HEK293 (cell line): ENCODE measurements around the gene STAG3.
"Not testable (repeated sequence)": the region's sequence is repeated elsewhere in the genome, so short reads cannot be mapped to it uniquely, and the experiment has no call there.

ENCODE experiments used
- CTCF ChIA-PET: fragments of 350-600 bp; formaldehyde crosslinking; extraction: SDS; loops from one replicate; lab custom pipeline; 2021; ENCODE audit warnings: antibody characterized with exemption; lab: Yijun Ruan, JAX
- POLR2A ChIA-PET: fragments of 300-600 bp; formaldehyde crosslinking; extraction: SDS; loops from one replicate; lab custom pipeline; 2020; ENCODE audit warnings: antibody characterized with exemption, inconsistent platforms; lab: Yijun Ruan, JAX
- H3K27ac ChIP-seq: fragments of 200-500 bp; sonication (Bioruptor generic); 2 replicates; pipeline ENCODE4 v1.5.1; 2014; ENCODE audit warnings: low read depth, low read length, control low read depth, inconsistent platforms; ENCODE audit errors: extremely low read depth
- H3K36me3 ChIP-seq, 2 experiments: fragments of 200-500 bp in 1 of 2; sonication (Bioruptor generic) in 1 of 2; 1 replicate in 1 of 2; 2 replicates in 1 of 2; pipeline ENCODE4 v1.5.1; 2014 to 2017; ENCODE audit warnings: inconsistent platforms in 2 of 2, low read length in 2 of 2; ENCODE audit not compliant: control insufficient read depth in 2 of 2, insufficient read depth in 1 of 2
- H3K4me1 ChIP-seq: fragments of 200-500 bp; sonication (Bioruptor generic); 2 replicates; pipeline ENCODE4 v1.5.1; 2014; ENCODE audit warnings: mild to moderate bottlenecking, low read length, inconsistent platforms; ENCODE audit not compliant: control insufficient read depth, insufficient read depth
- H3K4me3 ChIP-seq: 2 replicates; pipeline ENCODE4 v1.5.1; 2011; ENCODE audit warnings: low read depth, mild to moderate bottlenecking, control low read depth, low read length, moderate library complexity
- H3K9me3 ChIP-seq: fragments of 200-500 bp; sonication (Bioruptor generic); 2 replicates; pipeline ENCODE4 v1.5.1; 2014; ENCODE audit warnings: low read depth, low read length, inconsistent platforms; ENCODE audit not compliant: control insufficient read depth, insufficient read depth
- ATF2 ChIP-seq: fragments of 450-650 bp; formaldehyde crosslinking; IDR thresholded peaks from 2 replicates; pipeline ENCODE4 v1.5.1; 2016; ENCODE audit warnings: missing biosample characterization, missing genetic modification characterization, low read depth
- BCL11A ChIP-seq: fragments of 450-650 bp; formaldehyde crosslinking; IDR thresholded peaks from 2 replicates; pipeline ENCODE4 v1.5.1; 2016; ENCODE audit warnings: low read depth, missing biosample characterization, missing genetic modification characterization
- CTCF ChIP-seq: fragments of 450-650 bp; formaldehyde crosslinking; IDR thresholded peaks from 2 replicates; pipeline ENCODE4 v1.5.1; 2016; ENCODE audit warnings: missing biosample characterization, missing genetic modification characterization
- EGR2 ChIP-seq: fragments of 450-650 bp; formaldehyde crosslinking; IDR thresholded peaks from 2 replicates; pipeline ENCODE4 v1.5.1; 2016; ENCODE audit warnings: low read depth, missing biosample characterization, missing genetic modification characterization
- HOXD13 ChIP-seq: sonication (generic); formaldehyde crosslinking; IDR thresholded peaks from 2 replicates; pipeline ENCODE4 v1.8.0; 2022; ENCODE audit warnings: missing genetic modification reagents, borderline replicate concordance
- IKZF3 ChIP-seq: fragments of 450-650 bp; IDR thresholded peaks from 2 replicates; pipeline ENCODE4 v1.5.0; 2018; ENCODE audit warnings: missing biosample characterization, mild to moderate bottlenecking, missing genetic modification characterization, moderate library complexity
- KLF8 ChIP-seq: fragments of 450-650 bp; formaldehyde crosslinking; IDR thresholded peaks from 2 replicates; pipeline ENCODE4 v1.5.1; 2016; ENCODE audit warnings: missing biosample characterization, missing genetic modification characterization
- SCRT2 ChIP-seq: fragments of 450-650 bp; formaldehyde crosslinking; IDR thresholded peaks from 2 replicates; pipeline ENCODE4 v1.5.1; 2016; ENCODE audit warnings: missing biosample characterization, missing genetic modification characterization
- WT1 ChIP-seq: fragments of 450-650 bp; formaldehyde crosslinking; IDR thresholded peaks from 2 replicates; pipeline ENCODE4 v1.5.1; 2016; ENCODE audit warnings: missing biosample characterization, missing genetic modification characterization
- YY1 ChIP-seq: fragments of 450-650 bp; formaldehyde crosslinking; IDR thresholded peaks from 2 replicates; pipeline ENCODE4 v1.5.1; 2018; ENCODE audit warnings: missing biosample characterization, missing genetic modification characterization
- ZNF10 ChIP-seq: fragments of 450-650 bp; formaldehyde crosslinking; IDR thresholded peaks from 2 replicates; pipeline ENCODE4 v1.5.1; 2017; ENCODE audit warnings: missing biosample characterization, missing genetic modification characterization
- ZNF169 ChIP-seq: fragments of 450-650 bp; formaldehyde crosslinking; IDR thresholded peaks from 2 replicates; pipeline ENCODE4 v1.5.1; 2016; ENCODE audit warnings: missing biosample characterization, missing genetic modification characterization
- ZNF221 ChIP-seq: fragments of 450-650 bp; formaldehyde crosslinking; IDR thresholded peaks from 2 replicates; pipeline ENCODE4 v1.5.1; 2017; ENCODE audit warnings: missing biosample characterization, missing genetic modification characterization, borderline replicate concordance
- ZNF266 ChIP-seq: fragments of 450-650 bp; formaldehyde crosslinking; IDR thresholded peaks from 2 replicates; pipeline ENCODE4 v1.5.1; 2016; ENCODE audit warnings: missing biosample characterization, missing genetic modification characterization, low read depth
- ZNF354C ChIP-seq: fragments of 450-650 bp; formaldehyde crosslinking; IDR thresholded peaks from 2 replicates; pipeline ENCODE4 v1.5.1; 2016; ENCODE audit warnings: missing biosample characterization, missing genetic modification characterization, low read depth, borderline replicate concordance
- ZNF391 ChIP-seq: fragments of 450-650 bp; formaldehyde crosslinking; IDR thresholded peaks from 2 replicates; pipeline ENCODE4 v1.5.1; 2016; ENCODE audit warnings: low read depth, missing biosample characterization, missing genetic modification characterization, borderline replicate concordance
- ZNF521 ChIP-seq: fragments of 450-650 bp; formaldehyde crosslinking; IDR thresholded peaks from 2 replicates; pipeline ENCODE4 v1.5.1; 2017; ENCODE audit warnings: missing biosample characterization, mild to moderate bottlenecking, missing genetic modification characterization
- ZNF548 ChIP-seq: fragments of 450-650 bp; formaldehyde crosslinking; IDR thresholded peaks from 2 replicates; pipeline ENCODE4 v1.5.1; 2016; ENCODE audit warnings: missing biosample characterization, missing genetic modification characterization
- ZNF558 ChIP-seq: fragments of 450-650 bp; formaldehyde crosslinking; IDR thresholded peaks from 2 replicates; pipeline ENCODE4 v1.5.1; 2016; ENCODE audit warnings: missing biosample characterization, missing genetic modification characterization
- ZNF600 ChIP-seq: fragments of 450-650 bp; formaldehyde crosslinking; IDR thresholded peaks from 2 replicates; pipeline ENCODE4 v1.5.1; 2016; ENCODE audit warnings: missing biosample characterization, missing genetic modification characterization
- ZNF610 ChIP-seq: fragments of 450-650 bp; formaldehyde crosslinking; IDR thresholded peaks from 2 replicates; pipeline ENCODE4 v1.5.1; 2016; ENCODE audit warnings: missing biosample characterization, missing genetic modification characterization, borderline replicate concordance
- ZNF624 ChIP-seq: fragments of 450-650 bp; formaldehyde crosslinking; IDR thresholded peaks from 2 replicates; pipeline ENCODE4 v1.5.1; 2017; ENCODE audit warnings: missing biosample characterization, missing genetic modification characterization
- ZNF629 ChIP-seq: fragments of 450-650 bp; formaldehyde crosslinking; IDR thresholded peaks from 2 replicates; pipeline ENCODE4 v1.5.1; 2017; ENCODE audit warnings: missing biosample characterization, missing genetic modification characterization
- ZNF701 ChIP-seq: fragments of 450-650 bp; formaldehyde crosslinking; IDR thresholded peaks from 2 replicates; pipeline ENCODE4 v1.5.1; 2016; ENCODE audit warnings: missing biosample characterization, missing genetic modification characterization
- ZNF837 ChIP-seq: fragments of 450-650 bp; formaldehyde crosslinking; IDR thresholded peaks from 2 replicates; pipeline ENCODE4 v1.5.1; 2016; ENCODE audit warnings: missing biosample characterization, missing genetic modification characterization
- ZSCAN16 ChIP-seq: fragments of 450-650 bp; formaldehyde crosslinking; IDR thresholded peaks from 2 replicates; pipeline ENCODE4 v1.5.1; 2016; ENCODE audit warnings: missing biosample characterization, missing genetic modification characterization

The STAG3 gene

GRCh38 chr7:100215895-100216294 lies 38.2 kb downstream of the STAG3 start:
- H3K27ac ChIP-seq: no peak overlapping the region
- H3K9me3 ChIP-seq: no peaks in the 10 kb centered on the region
- H3K36me3 ChIP-seq: no peaks in the 10 kb centered on the region
- ChIA-PET POLR2A (interaction anchor here (0.6 kb wide), 1 partner anchor 214 kb away, joined by 3 read pairs; no protein-coding TSS in a partner anchor), CTCF (interaction anchor here (0.7 to 4.9 kb wide), 7 partner anchors 23 to 209 kb away, joined by 3 to 119 read pairs (median 4); no protein-coding TSS in a partner anchor)
- H3K4me1 ChIP-seq: no peaks in the 10 kb centered on the region
- no peak for TF ChIP-seq WT1 (tag by site-specific recombination)
- TF ChIP-seq ZNF837: no peak
- no peak for TF ChIP-seq ZNF221
- TF ChIP-seq ZNF624: no peak
- TF ChIP-seq ATF2 (tag by site-specific recombination): no peak
- no peak for TF ChIP-seq ZNF10
- TF ChIP-seq ZNF600 (tag by site-specific recombination): no peak
- TF ChIP-seq ZNF266: no peak
- TF ChIP-seq ZSCAN16 (tag by site-specific recombination): no peak
- no peak for TF ChIP-seq ZNF548 (tag by site-specific recombination)
- no peak for TF ChIP-seq HOXD13 (CRISPR knock-in tag)
- TF ChIP-seq EGR2: no peak
- TF ChIP-seq ZNF391 (tag by site-specific recombination): no peak
- no peak for TF ChIP-seq BCL11A (tag by site-specific recombination)
- no peak overlapping the region for H3K4me3 ChIP-seq

DNA sequence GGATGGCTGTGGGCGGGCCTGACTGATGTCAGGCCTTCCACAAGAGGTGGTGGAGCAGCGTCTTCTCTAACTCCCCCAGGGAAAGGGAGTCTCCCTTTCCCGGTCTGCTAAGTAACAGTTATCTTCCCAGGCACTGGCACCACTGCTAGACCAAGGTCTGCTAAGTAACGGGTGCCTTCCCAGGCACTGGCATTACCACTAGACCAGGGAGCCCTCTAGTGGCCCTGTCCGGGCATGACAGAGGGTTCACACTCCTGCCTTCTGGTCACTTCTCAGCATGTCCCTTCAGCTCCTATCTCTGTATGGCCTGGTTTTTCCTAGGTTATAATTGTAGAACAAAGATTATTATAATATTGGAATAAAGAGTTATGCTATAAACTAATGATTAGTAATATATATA lies 40.2 kb downstream of the STAG3 start:
- not testable (repeated sequence) for H3K9me3 ChIP-seq, H3K4me1 ChIP-seq, H3K36me3 ChIP-seq, H3K4me3 ChIP-seq, H3K27ac ChIP-seq
- POLR2A ChIA-PET: interaction anchor here (1.2 to 2.0 kb wide), 2 partner anchors 85 to 128 kb away, joined by 3 to 7 read pairs; no protein-coding TSS in a partner anchor
- CTCF ChIA-PET: interaction anchor here (0.5 to 4.9 kb wide), 19 partner anchors 9 to 363 kb away, joined by 3 to 119 read pairs (median 4); partner anchors contain the start of gene MBLAC1

- H3K9me3 ChIP-seq: no peaks in the 10 kb centered on the region
- CTCF ChIA-PET: interaction anchor here (4.9 kb wide), 1 partner anchor 86 kb away, joined by 119 read pairs; no protein-coding TSS in a partner anchor
- TF ChIP-seq ZNF521 (tag by site-specific recombination) (no peak), ZNF600 (tag by site-specific recombination) (0 out of 2 replicates have a peak, but pooled peaks have one; percentile 38), IKZF3 (tag by site-specific recombination) (no peak), ZNF354C (tag by site-specific recombination) (no peak), EGR2 (peak; percentile 33; the same call in 1 of the 2 replicates), ZNF169 (tag by site-specific recombination) (no peak), SCRT2 (no peak), ZNF701 (no peak), ZNF610 (tag by site-specific recombination) (no peak), KLF8 (no peak), ZNF629 (tag by site-specific recombination) (no peak), HOXD13 (CRISPR knock-in tag) (no peak), ZNF558 (tag by site-specific recombination) (no peak), CTCF (tag by site-specific recombination) (no peak), YY1 (tag by site-specific recombination) (no peak)
- H3K4me3 ChIP-seq: no peak overlapping the region
- POLR2A ChIA-PET: no interaction called here
- H3K36me3 ChIP-seq: peaks cover 0 to 7% of the 10 kb centered on the region in 2 experiments; a peak in 1 of 3 replicates
- no peaks in the 10 kb centered on the region for H3K4me1 ChIP-seq
- no peak overlapping the region for H3K27ac ChIP-seq
These were observed 41.6 kb downstream of the STAG3 start for GRCh38 chr7:100219271-100219737.

GRCh38 chr7:100219801-100220585 lies 42.3 kb downstream of the STAG3 start, which contains the start of gene PVRIG:
Gene PVRIG, plus strand, starts transcription at chr7:100219949. Its CDS starts 22 bp downstream, at chr7:100219971.
- H3K27ac ChIP-seq, H3K4me3 ChIP-seq, POLR2A ChIA-PET: not testable (repeated sequence)

More at GRCh38 chr7:100219801-100220585, 42.3 kb downstream of the STAG3 start, which contains the start of gene PVRIG:
- H3K36me3 ChIP-seq, H3K9me3 ChIP-seq, H3K4me1 ChIP-seq: not testable (repeated sequence)
- CTCF ChIA-PET: interaction anchor here (1.7 kb wide), 1 partner anchor 87 kb away, joined by 4 read pairs; no protein-coding TSS in a partner anchor
